Activated T-helper 1 cell treated with anti-CD3 and anti-CD28 coated beads, Interleukin-12 subunit alpha, Interleukin-12 subunit beta, Interleukin-2, Interleukin-4 antibody, amounts not matched to agents 30 ng/mL and 10 ng/mL and 1 ng/mL, durations not matched to agents 14 hours and 24 hours and 36 hours (primary cell): ENCODE measurements around the gene THAP5. TPM values are rescaled to one million over a fixed set of nuclear protein-coding genes. Genes with fewer than 3 reads are reported as not detected.

Experiments
- DNase-seq: peaks from one replicate; pipeline ENCODE4 v3.0.0; 2021; ENCODE audit warnings: low spot score
- H3K27ac Mint-ChIP-seq: one replicate; pipeline ENCODE4 v1.8.0; 2021; ENCODE audit warnings: mild to moderate bottlenecking, mixed read lengths
- H3K27me3 Mint-ChIP-seq: one replicate; pipeline ENCODE4 v1.8.0; 2022; ENCODE audit warnings: mild to moderate bottlenecking, moderate library complexity, mixed read lengths; ENCODE audit not compliant: insufficient read depth
- H3K36me3 Mint-ChIP-seq: one replicate; pipeline ENCODE4 v1.8.0; 2021; ENCODE audit warnings: low read depth, mixed read lengths
- H3K4me1 Mint-ChIP-seq: one replicate; pipeline ENCODE4 v1.8.0; 2021; ENCODE audit warnings: low read depth, mixed read lengths
- H3K4me3 Mint-ChIP-seq: one replicate; pipeline ENCODE4 v1.8.0; 2021; ENCODE audit warnings: mild to moderate bottlenecking, moderate library complexity, mixed read lengths
- H3K9me3 Mint-ChIP-seq: one replicate; pipeline ENCODE4 v1.8.0; 2021; ENCODE audit warnings: mixed read lengths
- intact Hi-C: fragments of 100-400 bp; cut with micrococcal nuclease; formaldehyde crosslinking; loops from one replicate; pipeline ENCODE4 v1.15.1; 2024
- total RNA-seq: library from RNA; stranded (reverse); gene quantifications from 2 replicates; pipeline ENCODE4 v1.2.3, GENCODE V29; 2022

Gene THAP5
- total RNA-seq, 1 donor from 2014 or later = 37.2 TPM

GRCh38 chr7:108517951-108518350, 51.6 kb downstream of the THAP5 start:
- no peaks in the 10 kb centered on the region for H3K27me3 Mint-ChIP-seq
- peaks cover 36% of the 10 kb centered on the region for H3K36me3 Mint-ChIP-seq
- H3K4me1 Mint-ChIP-seq = peaks cover 18% of the 10 kb centered on the region
- intact Hi-C loops = no loop called here
- H3K27ac Mint-ChIP-seq = no peak overlapping the region
- no peak overlapping the region for H3K4me3 Mint-ChIP-seq
- DNase-seq = no peak
- H3K9me3 Mint-ChIP-seq = no peaks in the 10 kb centered on the region

DNA sequence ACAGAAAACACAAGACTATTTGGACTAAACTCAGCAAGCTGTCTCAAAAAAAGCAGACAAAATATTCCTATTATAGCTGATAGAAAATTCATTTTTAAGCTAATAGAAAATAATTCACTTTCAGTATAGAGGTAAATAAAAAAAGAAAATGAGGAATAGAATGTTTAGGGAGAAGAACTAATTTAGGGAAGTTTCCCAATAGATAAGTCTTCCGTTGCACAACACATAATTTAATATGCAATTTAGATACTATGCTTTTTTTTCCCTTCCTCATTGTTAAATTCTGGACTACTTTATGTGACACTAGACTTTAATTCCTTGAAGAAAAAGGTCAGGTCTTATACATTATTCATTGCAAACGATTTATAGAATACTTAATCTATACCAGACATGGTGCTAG, 53.9 kb downstream of the THAP5 start:
- no peak overlapping the region for H3K4me3 Mint-ChIP-seq
- intact Hi-C loops = no loop called here
- no peaks in the 10 kb centered on the region for H3K9me3 Mint-ChIP-seq
- H3K27ac Mint-ChIP-seq = no peak overlapping the region
- peaks cover 44% of the 10 kb centered on the region for H3K36me3 Mint-ChIP-seq
- no peaks in the 10 kb centered on the region for H3K4me1 Mint-ChIP-seq
- DNase-seq = no peak
- no peaks in the 10 kb centered on the region for H3K27me3 Mint-ChIP-seq

GRCh38 chr7:108515013-108515412, 54.5 kb downstream of the THAP5 start:
- Mint-ChIP-seq H3K4me1 (no peaks in the 10 kb centered on the region), H3K27me3 (no peaks in the 10 kb centered on the region), H3K9me3 (no peaks in the 10 kb centered on the region), H3K27ac (no peak overlapping the region), H3K4me3 (no peak overlapping the region), H3K36me3 (peaks cover 48% of the 10 kb centered on the region)
- intact Hi-C loops = no loop called here
- DNase-seq = no peak

Other genes starting within 250 kb of the THAP5 start
- 0.17 and 0.21 TPM in 2 replicates for gene NRCAM, start 113.3 kb downstream of the THAP5 start, total RNA-seq
- 16.8 and 18.3 TPM in 2 replicates for gene PNPLA8, start 43.6 kb downstream of the THAP5 start, total RNA-seq
- 16.9 and 20.0 TPM in 2 replicates for gene DNAJB9, start 168 bp upstream of the THAP5 start, total RNA-seq